Activated naive CD4-positive, alpha-beta T cell treated with anti-CD3 and anti-CD28 coated beads, Interleukin-2, amount 50 U/mL, for 24 hours (primary cell): Measurements from ENCODE around the gene DHRSX.
A peak's percentile ranks its signal among the peaks of the same experiment; 100 is the strongest.

Source experiments
- H3K27ac Mint-ChIP-seq: one replicate; pipeline ENCODE4 v1.8.0; 2021; ENCODE audit warnings: mild to moderate bottlenecking, mixed read lengths
- H3K27me3 Mint-ChIP-seq: one replicate; pipeline ENCODE4 v1.8.0; 2021; ENCODE audit warnings: mixed read lengths
- H3K36me3 Mint-ChIP-seq: one replicate; pipeline ENCODE4 v1.8.0; 2021; ENCODE audit warnings: mixed read lengths
- H3K4me1 Mint-ChIP-seq: one replicate; pipeline ENCODE4 v1.8.0; 2021; ENCODE audit warnings: mixed read lengths
- H3K4me3 Mint-ChIP-seq: one replicate; pipeline ENCODE4 v1.8.0; 2021; ENCODE audit warnings: mild to moderate bottlenecking, mixed read lengths
- H3K9me3 Mint-ChIP-seq: one replicate; pipeline ENCODE4 v1.8.0; 2021; ENCODE audit warnings: mixed read lengths

Gene DHRSX

GRCh38 chrX:2336181-2336580, 164.6 kb downstream of the DHRSX start:
- Mint-ChIP-seq H3K4me3 (no peak overlapping the region), H3K36me3 (peaks cover 32% of the 10 kb centered on the region), H3K27me3 (no peaks in the 10 kb centered on the region), H3K27ac (no peak overlapping the region), H3K4me1 (no peaks in the 10 kb centered on the region), H3K9me3 (peaks cover 11% of the 10 kb centered on the region)

- no peak overlapping the region for H3K4me3 Mint-ChIP-seq
- peaks cover 24% of the 10 kb centered on the region for H3K36me3 Mint-ChIP-seq
- H3K4me1 Mint-ChIP-seq: no peaks in the 10 kb centered on the region
- H3K27me3 Mint-ChIP-seq: no peaks in the 10 kb centered on the region
- H3K9me3 Mint-ChIP-seq: peaks cover 6% of the 10 kb centered on the region
- no peak overlapping the region for H3K27ac Mint-ChIP-seq
Observed at GRCh38 chrX:2334237-2334636, 166.5 kb downstream of the DHRSX start.

GRCh38 chrX:2332252-2332651, 168.5 kb downstream of the DHRSX start:
- H3K4me1 Mint-ChIP-seq: no peaks in the 10 kb centered on the region
- H3K4me3 Mint-ChIP-seq: no peak overlapping the region
- no peaks in the 10 kb centered on the region for H3K27me3 Mint-ChIP-seq
- peaks cover 18% of the 10 kb centered on the region for H3K36me3 Mint-ChIP-seq
- peaks cover 9% of the 10 kb centered on the region for H3K9me3 Mint-ChIP-seq
- no peak overlapping the region for H3K27ac Mint-ChIP-seq

GRCh38 chrX:2330910-2331309, 169.9 kb downstream of the DHRSX start:
- H3K36me3 Mint-ChIP-seq: peaks cover 17% of the 10 kb centered on the region
- H3K27ac Mint-ChIP-seq: no peak overlapping the region
- H3K9me3 Mint-ChIP-seq: peaks cover 9% of the 10 kb centered on the region
- no peak overlapping the region for H3K4me3 Mint-ChIP-seq
- no peaks in the 10 kb centered on the region for H3K4me1 Mint-ChIP-seq
- no peaks in the 10 kb centered on the region for H3K27me3 Mint-ChIP-seq

GRCh38 chrX:2330487-2330886, 170.3 kb downstream of the DHRSX start:
- H3K4me1 Mint-ChIP-seq: no peaks in the 10 kb centered on the region
- H3K9me3 Mint-ChIP-seq: peaks cover 13% of the 10 kb centered on the region
- no peaks in the 10 kb centered on the region for H3K27me3 Mint-ChIP-seq
- no peak overlapping the region for H3K4me3 Mint-ChIP-seq
- H3K36me3 Mint-ChIP-seq: peaks cover 20% of the 10 kb centered on the region
- H3K27ac Mint-ChIP-seq: no peak overlapping the region

- Mint-ChIP-seq H3K4me3 (no peak overlapping the region), H3K9me3 (peaks cover 13% of the 10 kb centered on the region), H3K36me3 (peaks cover 30% of the 10 kb centered on the region), H3K27ac (no peak overlapping the region), H3K27me3 (no peaks in the 10 kb centered on the region), H3K4me1 (no peaks in the 10 kb centered on the region)
Observed at GRCh38 chrX:2327423-2327822, 173.4 kb downstream of the DHRSX start.

GRCh38 chrX:2325076-2325784, 175.5 kb downstream of the DHRSX start:
- no peaks in the 10 kb centered on the region for H3K27me3 Mint-ChIP-seq
- H3K4me3 Mint-ChIP-seq: peak overlapping the region; percentile 87
- H3K27ac Mint-ChIP-seq: peak overlapping the region; percentile 90
- no peaks in the 10 kb centered on the region for H3K4me1 Mint-ChIP-seq
- peaks cover 28% of the 10 kb centered on the region for H3K36me3 Mint-ChIP-seq
- peaks cover 13% of the 10 kb centered on the region for H3K9me3 Mint-ChIP-seq

GRCh38 chrX:2324151-2324550, 176.6 kb downstream of the DHRSX start:
- H3K4me1 Mint-ChIP-seq: no peaks in the 10 kb centered on the region
- H3K4me3 Mint-ChIP-seq: no peak overlapping the region
- no peaks in the 10 kb centered on the region for H3K27me3 Mint-ChIP-seq
- no peak overlapping the region for H3K27ac Mint-ChIP-seq
- peaks cover 22% of the 10 kb centered on the region for H3K36me3 Mint-ChIP-seq
- H3K9me3 Mint-ChIP-seq: peaks cover 6% of the 10 kb centered on the region

GRCh38 chrX:2321411-2321810, 179.4 kb downstream of the DHRSX start:
- Mint-ChIP-seq H3K4me3 (no peak overlapping the region), H3K9me3 (peaks cover 5% of the 10 kb centered on the region), H3K36me3 (peaks cover 24% of the 10 kb centered on the region), H3K27me3 (no peaks in the 10 kb centered on the region), H3K27ac (no peak overlapping the region), H3K4me1 (no peaks in the 10 kb centered on the region)

GRCh38 chrX:2320580-2321327, 180.0 kb downstream of the DHRSX start:
- Mint-ChIP-seq H3K4me1 (no peaks in the 10 kb centered on the region), H3K36me3 (peaks cover 23% of the 10 kb centered on the region), H3K27ac (no peak overlapping the region), H3K4me3 (no peak overlapping the region), H3K27me3 (no peaks in the 10 kb centered on the region), H3K9me3 (peaks cover 3% of the 10 kb centered on the region)

- H3K4me3 Mint-ChIP-seq: no peak overlapping the region
- H3K9me3 Mint-ChIP-seq: no peaks in the 10 kb centered on the region
- H3K27ac Mint-ChIP-seq: no peak overlapping the region
- H3K27me3 Mint-ChIP-seq: no peaks in the 10 kb centered on the region
- H3K4me1 Mint-ChIP-seq: no peaks in the 10 kb centered on the region
- peaks cover 20% of the 10 kb centered on the region for H3K36me3 Mint-ChIP-seq
Observed at GRCh38 chrX:2320089-2320488, 180.7 kb downstream of the DHRSX start.

- Mint-ChIP-seq H3K27ac (no peak overlapping the region), H3K9me3 (no peaks in the 10 kb centered on the region), H3K4me3 (no peak overlapping the region), H3K4me1 (no peaks in the 10 kb centered on the region), H3K27me3 (no peaks in the 10 kb centered on the region), H3K36me3 (peaks cover 14% of the 10 kb centered on the region)
Observed at GRCh38 chrX:2318371-2318770, 182.4 kb downstream of the DHRSX start.

- H3K4me3 Mint-ChIP-seq: no peak overlapping the region
- no peaks in the 10 kb centered on the region for H3K27me3 Mint-ChIP-seq
- H3K36me3 Mint-ChIP-seq: peaks cover 9% of the 10 kb centered on the region
- H3K27ac Mint-ChIP-seq: no peak overlapping the region
- H3K9me3 Mint-ChIP-seq: no peaks in the 10 kb centered on the region
- H3K4me1 Mint-ChIP-seq: no peaks in the 10 kb centered on the region
Observed at GRCh38 chrX:2317527-2318055, 183.2 kb downstream of the DHRSX start.

GRCh38 chrX:2316534-2316933, 184.2 kb downstream of the DHRSX start:
- H3K4me3 Mint-ChIP-seq: no peak overlapping the region
- H3K36me3 Mint-ChIP-seq: peaks cover 12% of the 10 kb centered on the region
- H3K9me3 Mint-ChIP-seq: no peaks in the 10 kb centered on the region
- no peak overlapping the region for H3K27ac Mint-ChIP-seq
- H3K4me1 Mint-ChIP-seq: no peaks in the 10 kb centered on the region
- no peaks in the 10 kb centered on the region for H3K27me3 Mint-ChIP-seq

GRCh38 chrX:2315434-2315833, 185.3 kb downstream of the DHRSX start:
- Mint-ChIP-seq H3K4me3 (no peak overlapping the region), H3K9me3 (no peaks in the 10 kb centered on the region), H3K36me3 (peaks cover 21% of the 10 kb centered on the region)

GRCh38 chrX:2314831-2315365, 185.9 kb downstream of the DHRSX start:
- Mint-ChIP-seq H3K9me3 (no peaks in the 10 kb centered on the region), H3K4me1 (no peaks in the 10 kb centered on the region), H3K4me3 (no peak overlapping the region), H3K27me3 (no peaks in the 10 kb centered on the region), H3K27ac (no peak overlapping the region), H3K36me3 (peaks cover 23% of the 10 kb centered on the region)

More at GRCh38 chrX:2315434-2315833, 185.3 kb downstream of the DHRSX start:
- no peaks in the 10 kb centered on the region for H3K4me1 Mint-ChIP-seq
- no peaks in the 10 kb centered on the region for H3K27me3 Mint-ChIP-seq
- no peak overlapping the region for H3K27ac Mint-ChIP-seq
